H1 (cell line): ENCODE measurements around the gene LENG9. TPM values are rescaled to one million over a fixed set of nuclear protein-coding genes. Genes with fewer than 3 reads are reported as not detected.

Experiments used
- CTCF ChIA-PET: fragments of 300-600 bp; sonication (Branson Sonifier 250); formaldehyde crosslinking; loops from one replicate; lab custom pipeline; 2021; ENCODE audit not compliant: partially characterized antibody; lab: Charles Lee
- POLR2A ChIA-PET: fragments of 300-600 bp; sonication (Branson Sonifier 250); formaldehyde crosslinking; loops from one replicate; lab custom pipeline; 2021; ENCODE audit warnings: inconsistent platforms; ENCODE audit not compliant: partially characterized antibody; lab: Charles Lee
- DNase-seq, 2 experiments: peaks; one replicate each; pipeline versions ENCODE4 v3.0.0 to v3.0.0-alpha.2; 2010 to 2022; ENCODE audit warnings: low spot score in 2 of 2, low read depth in 1 of 2, mixed read lengths in 1 of 2
- FAIRE-seq: peaks from 2 replicates; lab custom pipeline; 2011; peaks lifted over from hg19 to GRCh38; lab: Jason Lieb, UNC
- H2AFZ ChIP-seq: 2 replicates; pipeline ENCODE4 v1.8.1; 2012; ENCODE audit warnings: low read length, inconsistent platforms
- H2AK5ac ChIP-seq: 2 replicates; pipeline ENCODE4 v1.6.1; 2013; ENCODE audit warnings: low read depth, low read length
- H2BK120ac ChIP-seq: replicated peaks from 2 replicates; pipeline ENCODE3; 2013; ENCODE audit warnings: low read depth, low read length, inconsistent platforms
- H2BK12ac ChIP-seq: 2 replicates; pipeline ENCODE4 v1.6.1; 2013; ENCODE audit warnings: low read depth, low read length
- H2BK15ac ChIP-seq: 2 replicates; pipeline ENCODE4 v1.6.1; 2013; ENCODE audit warnings: low read length
- H2BK20ac ChIP-seq: 2 replicates; pipeline ENCODE4 v1.6.1; 2013; ENCODE audit warnings: low read length
- H2BK5ac ChIP-seq: 2 replicates; pipeline ENCODE4 v1.6.1; 2013; ENCODE audit warnings: low read depth, low read length
- H3K14ac ChIP-seq: 2 replicates; pipeline ENCODE4 v1.6.1; 2013; ENCODE audit warnings: inconsistent platforms; ENCODE audit not compliant: insufficient read length
- H3K18ac ChIP-seq: 2 replicates; pipeline ENCODE4 v1.6.1; 2013; ENCODE audit warnings: low read length; ENCODE audit errors: extremely low read depth
- H3K23ac ChIP-seq: 2 replicates; pipeline ENCODE4 v1.6.1; 2013; ENCODE audit warnings: inconsistent platforms; ENCODE audit not compliant: insufficient read length
- H3K23me2 ChIP-seq: 2 replicates; pipeline ENCODE4 v1.6.1; 2013; ENCODE audit warnings: low read depth, low read length
- H3K27ac ChIP-seq: 2 replicates; pipeline ENCODE4 v1.6.1; 2011; ENCODE audit warnings: low read depth, low read length, inconsistent platforms
- H3K27me3 ChIP-seq, 4 experiments: replicated peaks in 1 of 4; 1 replicate in 1 of 4; 2 replicates in 3 of 4; pipeline versions ENCODE4 v1.6.1 to v1.8.1; 2011 to 2013; ENCODE audit warnings: low read length in 3 of 4, mild to moderate bottlenecking in 3 of 4, inconsistent platforms in 2 of 4, mixed read lengths in 2 of 4, moderate library complexity in 1 of 4; ENCODE audit not compliant: control insufficient read depth in 3 of 4, insufficient read depth in 3 of 4; ENCODE audit errors: extremely low read depth in 1 of 4
- H3K36me3 ChIP-seq, 4 experiments: 2 replicates each; pipeline versions ENCODE4 v1.6.1 to v1.8.1; 2011 to 2013; ENCODE audit warnings: mild to moderate bottlenecking in 4 of 4, low read length in 3 of 4, moderate library complexity in 2 of 4, control low read depth in 1 of 4, inconsistent platforms in 1 of 4; ENCODE audit not compliant: insufficient read depth in 4 of 4, control insufficient read depth in 2 of 4
- H3K4ac ChIP-seq: replicated peaks from 2 replicates; pipeline ENCODE3; 2013; ENCODE audit warnings: low read length, low read depth, mixed read lengths, inconsistent platforms; ENCODE audit not compliant: insufficient read length
- H3K4me1 ChIP-seq, 4 experiments: replicated peaks in 1 of 4; 1 replicate in 1 of 4; 2 replicates in 3 of 4; pipeline versions ENCODE4 v1.6.1 to v1.8.1; 2011 to 2013; ENCODE audit warnings: low read length in 3 of 4, inconsistent platforms in 2 of 4, mixed read lengths in 1 of 4; ENCODE audit not compliant: insufficient read depth in 4 of 4, control insufficient read depth in 3 of 4
- H3K4me2 ChIP-seq, 2 experiments: 2 replicates each; pipeline versions ENCODE4 v1.6.1 to v1.8.1; 2011 to 2013; ENCODE audit warnings: low read depth in 2 of 2, low read length in 2 of 2, control low read depth in 1 of 2, inconsistent platforms in 1 of 2, mild to moderate bottlenecking in 1 of 2; ENCODE audit not compliant: insufficient read depth in 1 of 2
- H3K4me3 ChIP-seq, 4 experiments: fragments of 200-600, 300-600 bp in 1 of 4; sonication (generic), shearing (Covaris generic), sonication (Bioruptor Twin) in 1 of 4; 2 replicates each; pipeline versions ENCODE4 v1.5.1 to v1.8.1; 2011 to 2016; ENCODE audit warnings: low read length in 4 of 4, low read depth in 3 of 4, control low read depth in 2 of 4, inconsistent platforms in 2 of 4, mild to moderate bottlenecking in 2 of 4, mixed read lengths in 1 of 4, moderate library complexity in 1 of 4; ENCODE audit not compliant: insufficient read depth in 2 of 4; ENCODE audit errors: extremely low read depth in 1 of 4
- H3K56ac ChIP-seq: replicated peaks from 2 replicates; pipeline ENCODE3; 2013; ENCODE audit warnings: low read depth, mild to moderate bottlenecking, mixed read lengths, low read length, inconsistent platforms; ENCODE audit not compliant: insufficient read length
- H3K79me1 ChIP-seq: 2 replicates; pipeline ENCODE4 v1.6.1; 2013; ENCODE audit warnings: low read depth, low read length, control low read depth
- H3K79me2 ChIP-seq, 2 experiments: 2 replicates each; pipeline versions ENCODE4 v1.6.1 to v1.8.1; 2012 to 2013; ENCODE audit warnings: low read length in 2 of 2, mild to moderate bottlenecking in 2 of 2, inconsistent platforms in 1 of 2; ENCODE audit not compliant: insufficient read depth in 2 of 2, control insufficient read depth in 1 of 2
- H3K9ac ChIP-seq, 4 experiments: replicated peaks in 1 of 4; 1 replicate in 1 of 4; 2 replicates in 3 of 4; pipeline versions ENCODE4 v1.6.1 to v1.8.1; 2011 to 2013; ENCODE audit warnings: low read depth in 3 of 4, low read length in 3 of 4, control low read depth in 2 of 4, mild to moderate bottlenecking in 2 of 4, moderate library complexity in 2 of 4, inconsistent platforms in 1 of 4; ENCODE audit errors: extremely low read depth in 1 of 4
- H3K9me3 ChIP-seq, 2 experiments: 2 replicates each; pipeline versions ENCODE4 v1.6.1 to v1.8.1; 2012 to 2013; ENCODE audit warnings: mild to moderate bottlenecking in 2 of 2, moderate library complexity in 2 of 2, control low read depth in 1 of 2, inconsistent platforms in 1 of 2, low read depth in 1 of 2, low read length in 1 of 2, mixed read lengths in 1 of 2; ENCODE audit not compliant: insufficient read depth in 2 of 2
- H4K20me1 ChIP-seq, 2 experiments: replicated peaks in 1 of 2; 2 replicates each; pipeline versions ENCODE3 to v1.8.1; 2011 to 2013; ENCODE audit warnings: inconsistent platforms in 2 of 2, low read length in 2 of 2, mild to moderate bottlenecking in 1 of 2; ENCODE audit not compliant: insufficient read depth in 2 of 2, control insufficient read depth in 1 of 2
- H4K5ac ChIP-seq: 2 replicates; pipeline ENCODE4 v1.6.1; 2013; ENCODE audit warnings: low read length, low read depth, mixed read lengths, inconsistent platforms; ENCODE audit not compliant: insufficient read length
- H4K8ac ChIP-seq: 2 replicates; pipeline ENCODE4 v1.8.0; 2013; ENCODE audit warnings: mild to moderate bottlenecking, moderate library complexity, low read length, inconsistent platforms; ENCODE audit not compliant: insufficient read depth; ENCODE audit errors: extremely low read depth
- H4K91ac ChIP-seq: replicated peaks from 2 replicates; pipeline ENCODE3; 2013; ENCODE audit warnings: low read length, mixed read lengths, inconsistent platforms; ENCODE audit not compliant: insufficient read length
- CREB1 ChIP-seq: IDR thresholded peaks from 2 replicates; pipeline ENCODE4 v1.6.1; 2012; ENCODE audit warnings: inconsistent platforms
- FOSL1 ChIP-seq: IDR thresholded peaks from 2 replicates; pipeline ENCODE4 v1.6.1; 2011; ENCODE audit warnings: mild to moderate bottlenecking, low read depth, low read length, moderate library complexity; ENCODE audit not compliant: insufficient read depth
- HDAC2 ChIP-seq, 2 experiments: fragments of 300-600 bp in 1 of 2; sonication (generic) in 1 of 2; IDR thresholded peaks; 2 replicates each; pipeline ENCODE4 v1.6.1; 2011 to 2012; ENCODE audit warnings: low read depth in 2 of 2, low read length in 2 of 2, mild to moderate bottlenecking in 2 of 2, moderate library complexity in 2 of 2, borderline replicate concordance in 1 of 2, inconsistent platforms in 1 of 2
- PHF8 ChIP-seq: fragments of 200-600 bp; sonication (generic); conservative IDR thresholded peaks from 2 replicates; pipeline ENCODE4 v1.7.1; 2012; ENCODE audit warnings: low read depth, mild to moderate bottlenecking, inconsistent platforms, low read length, moderate library complexity
- POLR2AphosphoS5 ChIP-seq: IDR thresholded peaks from 2 replicates; pipeline ENCODE4 v1.6.1; 2011; ENCODE audit warnings: low read depth, low read length
- RBBP5 ChIP-seq: IDR thresholded peaks from 2 replicates; pipeline ENCODE4 v1.7.1; 2012; ENCODE audit warnings: low read depth, mild to moderate bottlenecking, inconsistent platforms, low read length, moderate library complexity, borderline replicate concordance
- SAP30 ChIP-seq: fragments of 300-600 bp; sonication (generic); IDR thresholded peaks from 2 replicates; pipeline ENCODE4 v1.7.1; 2012; ENCODE audit warnings: low read length, moderate library complexity, mild to moderate bottlenecking, inconsistent platforms; ENCODE audit not compliant: insufficient read depth, insufficient replicate concordance
- TAF1 ChIP-seq: IDR thresholded peaks from 2 replicates; pipeline ENCODE4 v1.6.1; 2011; ENCODE audit warnings: mild to moderate bottlenecking, low read depth, low read length
- TBP ChIP-seq: IDR thresholded peaks from 2 replicates; pipeline ENCODE4 v1.6.1; 2011; ENCODE audit warnings: low read depth, low read length, improper control_type of control experiment
- WGBS, 2 experiments: shearing (Covaris generic) in 1 of 2; methylation state at CpG; one replicate each; pipeline versions ENCODE4 v1.1.6 to v1.1.7; 2013 to 2015; ENCODE audit warnings: low lambda C conversion rate in 2 of 2, mixed read lengths in 2 of 2, inconsistent platforms in 1 of 2, low coverage in 1 of 2, missing lambda C conversion rate in 1 of 2; ENCODE audit not compliant: insufficient replicate concordance in 2 of 2, insufficient coverage in 1 of 2, insufficient read length in 1 of 2; ENCODE audit errors: extremely low coverage in 1 of 2, missing lambda C conversion rate in 1 of 2; 5-methylcytosine and 5-hydroxymethylcytosine counted together
- polyA plus RNA-seq, 7 experiments: library from polyadenylated mRNA; depleted of rRNA in 3 of 7; stranded (reverse) in 5 of 7; unstranded in 2 of 7; fragments of >200 nt in 5 of 7; fragments of 200-250 nt in 2 of 7; gene quantifications; 1 replicate in 5 of 7; 2 replicates in 1 of 7; 4 replicates in 1 of 7; pipeline versions ENCODE4 v1.2.1 to v1.2.3, GENCODE V29; 2011 to 2013; ENCODE audit warnings: missing spikeins in 2 of 7, mixed read lengths in 2 of 7
- total RNA-seq: library from RNA; stranded (reverse); fragmentation: NEBNext Ultra II Directional; extraction: Animal tissue kit (Norgen Biotek cat#: 25700); gene quantifications from 2 replicates; pipeline ENCODE4 v1.2.1, GENCODE V29; 2021

LENG9 gene
- total and polyA plus RNA-seq, 2 of the 8 experiments (the other 6 are each of a cell fraction or from before 2014, with no cell fraction given) = 1.6 to 3.9 TPM

- H3K18ac ChIP-seq = no peak overlapping the region
- H2BK12ac ChIP-seq = 0 out of 2 replicates have a peak overlapping the region, but pooled peaks have one; percentile 4
- no peaks in the 10 kb centered on the region for H3K27me3 ChIP-seq
- TF ChIP-seq PHF8 = peak; percentile 41; the same call in 1 of the 2 replicates
- TF ChIP-seq TAF1 = 0 out of 2 replicates have a peak, but pooled peaks have one; percentile 1
- no peak for TF ChIP-seq FOSL1
- peak; percentile 24 for TF ChIP-seq SAP30
- TF ChIP-seq CREB1 = peak; percentile 46; the same call in 1 of the 2 replicates
- peak in 1 of 2 experiments; percentile 63; a peak in 2 of 4 replicates for TF ChIP-seq HDAC2 (IDR thresholded peaks at IDR 0.05; ENCODE audit: borderline replicate concordance in 1 of 2, low read depth in 2 of 2, low read length in 2 of 2)
- no peak for TF ChIP-seq POLR2AphosphoS5
- peak; percentile 60; the same call in 1 of the 2 replicates for TF ChIP-seq RBBP5
- TF ChIP-seq TBP = 0 out of 2 replicates have a peak, but pooled peaks have one; percentile 20
- peak overlapping the region; percentile 80; the same call in 1 of the 2 replicates for H4K8ac ChIP-seq
- no peak overlapping the region for H2AK5ac ChIP-seq
- no peaks in the 10 kb centered on the region for H3K9me3 ChIP-seq
- peaks cover 15 to 29% (median 20%) of the 10 kb centered on the region in 4 experiments for H3K36me3 ChIP-seq
- peak overlapping the region; percentile 10 for H3K56ac ChIP-seq
- H3K4me1 ChIP-seq = peaks cover 0 to 2% (median under 1%) of the 10 kb centered on the region in 4 experiments; a peak in 5 of 7 replicates
- DNase-seq = peak in 1 of 2 experiments; percentile 62
- H2BK20ac ChIP-seq = no peak overlapping the region
- H2BK5ac ChIP-seq = peak overlapping the region; percentile 86
- H4K91ac ChIP-seq = no peak overlapping the region
- peak overlapping the region; percentile 95 to 99 for H3K4me2 ChIP-seq
- peaks cover 16 to 50% of the 10 kb centered on the region in 2 experiments for H3K79me2 ChIP-seq
- peak overlapping the region; percentile 61 to 90 (median 84) for H3K4me3 ChIP-seq
- peak overlapping the region; percentile 59; the same call in 1 of the 2 replicates for H2AFZ ChIP-seq
- peaks cover 12% of the 10 kb centered on the region for H3K79me1 ChIP-seq
- ChIA-PET CTCF (interaction anchor here (0.6 to 2.5 kb wide), 9 partner anchors 10 to 713 kb away, joined by 3 to 25 read pairs (median 5); partner anchors contain the start of gene TTYH1), POLR2A (interaction anchor here (0.5 to 10.3 kb wide), 13 partner anchors 9 to 1223 kb away, joined by 3 to 129 read pairs (median 4); partner anchors contain the start of gene LENG9)
- FAIRE-seq = no peak
- peaks cover 9 to 25% of the 10 kb centered on the region in 2 experiments for H4K20me1 ChIP-seq
- peak overlapping the region in 3 of 4 experiments; percentile 85 to 89 (median 87); a peak in 6 of 7 replicates for H3K9ac ChIP-seq
- H2BK15ac ChIP-seq = no peak overlapping the region; the same call in 1 of the 2 replicates
- peak overlapping the region; percentile 43 for H2BK120ac ChIP-seq
- H4K5ac ChIP-seq = peak overlapping the region; percentile 21
- H3K23me2 ChIP-seq = peaks cover 6% of the 10 kb centered on the region; the same call in 1 of the 2 replicates
- H3K4ac ChIP-seq = peak overlapping the region; percentile 78
- peak overlapping the region; percentile 89 for H3K27ac ChIP-seq
- H3K23ac ChIP-seq = no peak overlapping the region
- WGBS, 2 experiments = 6% methylated on average over 34 of the region's 34 CpGs; no CpG with 5 or more reads in 1 of the 2 experiments
- no peak overlapping the region for H3K14ac ChIP-seq
These were observed 15.4 kb downstream of the LENG9 start for GRCh38 chr19:54448040-54448773.
